ENCODE results near the gene INTS12.

The INTS12 gene

GRCh38 chr4:105679186-105679585 lies 29.3 kb downstream of the INTS12 start:
- FAIRE-seq, result no peak

- no peak for FAIRE-seq
Measured at GRCh38 chr4:105677709-105678108, 30.8 kb downstream of the INTS12 start.

GRCh38 chr4:105674011-105674410 lies 34.5 kb downstream of the INTS12 start:
- no peak for FAIRE-seq

GRCh38 chr4:105671301-105671700 lies 37.2 kb downstream of the INTS12 start:
- no peak for FAIRE-seq

- no peak for FAIRE-seq
Measured at GRCh38 chr4:105670684-105671083, 37.8 kb downstream of the INTS12 start.

- FAIRE-seq, result no peak
Measured at GRCh38 chr4:105666693-105667092, 41.8 kb downstream of the INTS12 start.

GRCh38 chr4:105662935-105663675 lies 45.4 kb downstream of the INTS12 start:
- FAIRE-seq, result no peak

- no peak for FAIRE-seq
Measured at GRCh38 chr4:105661028-105661427, 47.5 kb downstream of the INTS12 start.

- no peak for FAIRE-seq
Measured at GRCh38 chr4:105659190-105659589, 49.3 kb downstream of the INTS12 start.

- no peak for FAIRE-seq
Measured at GRCh38 chr4:105657117-105657765, 51.2 kb downstream of the INTS12 start.

GRCh38 chr4:105652286-105652888 lies 56.1 kb downstream of the INTS12 start:
- no peak for FAIRE-seq

GRCh38 chr4:105651884-105652283 lies 56.6 kb downstream of the INTS12 start:
- no peak for FAIRE-seq

- no peak for FAIRE-seq
Measured at GRCh38 chr4:105650190-105650589, 58.3 kb downstream of the INTS12 start.

- FAIRE-seq, result no peak
Measured at GRCh38 chr4:105645440-105645839, 63.0 kb downstream of the INTS12 start.

- FAIRE-seq, result no peak
Measured at GRCh38 chr4:105644257-105644656, 64.2 kb downstream of the INTS12 start.

- FAIRE-seq, result no peak
Measured at GRCh38 chr4:105641845-105642244, 66.6 kb downstream of the INTS12 start.

GRCh38 chr4:105637408-105638176 lies 70.9 kb downstream of the INTS12 start:
- no peak for FAIRE-seq

- FAIRE-seq, result no peak
Measured at GRCh38 chr4:105634402-105635080, 73.9 kb downstream of the INTS12 start.

GRCh38 chr4:105633241-105633640 lies 75.2 kb downstream of the INTS12 start:
- no peak for FAIRE-seq
